ENCODE results near the gene TRAF6.
"Not testable (repeated sequence)": the region's sequence is repeated elsewhere in the genome, so short reads cannot be mapped to it uniquely, and the experiment has no call there.

The TRAF6 gene

GRCh38 chr11:36534276-36534840, 24.3 kb upstream of the TRAF6 start:
- no peak overlapping the region for H3K4me3 ChIP-seq (ENCODE audit: low read depth, low read length)
- no peak for TF ChIP-seq CTCF (IDR thresholded peaks at IDR 0.05; ENCODE audit: low read depth, low read length)

GRCh38 chr11:36532941-36533601, 23.0 kb upstream of the TRAF6 start:
- TF ChIP-seq CTCF (IDR thresholded peaks at IDR 0.05; ENCODE audit: low read depth, low read length), result no peak

GRCh38 chr11:36530840-36531239, 20.8 kb upstream of the TRAF6 start:
- TF ChIP-seq CTCF (IDR thresholded peaks at IDR 0.05; ENCODE audit: low read depth, low read length), result no peak

More at GRCh38 chr11:36532941-36533601, 23.0 kb upstream of the TRAF6 start:
- no peak overlapping the region for H3K4me3 ChIP-seq (ENCODE audit: low read depth, low read length)

GRCh38 chr11:36513965-36514364, 3.9 kb upstream of the TRAF6 start:
- H3K4me3 ChIP-seq (ENCODE audit: low read depth, low read length), result no peak overlapping the region
- no peak for TF ChIP-seq CTCF (IDR thresholded peaks at IDR 0.05; ENCODE audit: low read depth, low read length)

More at GRCh38 chr11:36530840-36531239, 20.8 kb upstream of the TRAF6 start:
- no peak overlapping the region for H3K4me3 ChIP-seq (ENCODE audit: low read depth, low read length)

GRCh38 chr11:36512016-36512415, 1.9 kb upstream of the TRAF6 start:
- no peak for TF ChIP-seq CTCF (IDR thresholded peaks at IDR 0.05; ENCODE audit: low read depth, low read length)
- no peak overlapping the region for H3K4me3 ChIP-seq (ENCODE audit: low read depth, low read length)

- not testable (repeated sequence) for H3K4me3 ChIP-seq (ENCODE audit: low read depth, low read length)
Measured at GRCh38 chr11:36511062-36511461, 990 bp upstream of the TRAF6 start.

GRCh38 chr11:36510594-36510942, 496 bp upstream of the TRAF6 start:
- H3K4me3 ChIP-seq (ENCODE audit: low read depth, low read length), result peak overlapping the region; percentile 98
- TF ChIP-seq CTCF (IDR thresholded peaks at IDR 0.05; ENCODE audit: low read depth, low read length), result no peak

GRCh38 chr11:36509201-36509639, 852 bp downstream of the TRAF6 start:
- TF ChIP-seq CTCF (IDR thresholded peaks at IDR 0.05; ENCODE audit: low read depth, low read length), result no peak
- peak overlapping the region; percentile 98 for H3K4me3 ChIP-seq (ENCODE audit: low read depth, low read length)

Data from WI38 (cell line).